ENCODE results near the gene BROX. TPM values are rescaled to one million over a fixed set of nuclear protein-coding genes. Genes with fewer than 3 reads are reported as not detected.

The BROX gene
- polyA plus RNA-seq, 1 of the 3 experiments (the other 2 are of a cell fraction): 3.8 TPM

DNA sequence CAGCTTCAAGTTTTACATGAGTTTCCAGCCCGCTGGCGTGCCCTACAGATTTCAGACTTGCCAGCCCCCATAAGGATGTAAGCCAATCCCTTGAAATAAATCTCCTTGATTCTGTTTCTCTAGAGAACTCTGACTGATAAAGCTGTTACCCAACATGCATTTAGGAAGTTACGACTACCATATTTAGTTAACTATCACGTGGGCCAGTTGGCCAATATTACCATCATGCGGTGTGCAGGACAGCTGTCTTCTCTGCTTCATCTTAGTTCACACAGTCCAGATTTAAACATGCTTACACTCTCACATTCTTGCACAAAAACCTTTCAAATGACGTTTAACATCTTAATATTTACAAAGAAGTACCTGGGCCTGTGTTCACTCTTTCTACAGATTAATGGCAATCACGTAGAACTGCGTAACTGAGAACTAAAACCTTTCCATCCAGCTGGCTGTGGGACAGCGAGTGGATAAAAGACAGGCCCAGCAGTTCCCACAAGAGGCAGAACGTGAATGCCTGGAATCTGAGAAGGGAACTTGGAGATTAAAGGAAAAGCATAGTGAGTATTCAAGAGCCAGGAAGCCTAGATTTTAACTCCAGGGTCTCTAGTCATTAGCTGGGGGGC lies 45.4 kb downstream of the BROX start:
- H3K4me1 ChIP-seq (ENCODE audit: control insufficient read depth in 1 of 2, insufficient read depth in 2 of 2, low read depth in 1 of 2, low read length in 1 of 2): no peaks in the 10 kb centered on the region
- no peak overlapping the region for H2AFZ ChIP-seq (ENCODE audit: low read depth)
- H3K4me3 ChIP-seq (ENCODE audit: low read depth in 2 of 2, low read length in 1 of 2): no peak overlapping the region
- no peak for TF ChIP-seq SMC3 (IDR thresholded peaks at IDR 0.05; ENCODE audit: low read depth, low read length)
- no peak for TF ChIP-seq EZH2phosphoT487 (IDR thresholded peaks at IDR 0.05; ENCODE audit: borderline replicate concordance, low read depth)
- TF ChIP-seq POLR2AphosphoS5 (IDR thresholded peaks at IDR 0.05; ENCODE audit: low read depth, low read length): no peak
- TF ChIP-seq JUND (IDR thresholded peaks at IDR 0.05): no peak
- TF ChIP-seq EP300 (IDR thresholded peaks at IDR 0.05; ENCODE audit: borderline replicate concordance in 1 of 2, low read depth in 1 of 2, low read length in 1 of 2): no peak
- no peak for TF ChIP-seq RAD21 (IDR thresholded peaks at IDR 0.05; ENCODE audit: low read length)
- TF ChIP-seq, protein P1, sequence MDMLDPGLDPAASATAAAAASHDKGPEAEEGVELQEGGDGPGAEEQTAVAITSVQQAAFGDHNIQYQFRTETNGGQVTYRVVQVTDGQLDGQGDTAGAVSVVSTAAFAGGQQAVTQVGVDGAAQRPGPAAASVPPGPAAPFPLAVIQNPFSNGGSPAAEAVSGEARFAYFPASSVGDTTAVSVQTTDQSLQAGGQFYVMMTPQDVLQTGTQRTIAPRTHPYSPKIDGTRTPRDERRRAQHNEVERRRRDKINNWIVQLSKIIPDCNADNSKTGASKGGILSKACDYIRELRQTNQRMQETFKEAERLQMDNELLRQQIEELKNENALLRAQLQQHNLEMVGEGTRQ (IDR thresholded peaks at IDR 0.05; ENCODE audit: borderline replicate concordance, low read depth, low read length): no peak
- no peak for TF ChIP-seq RXRA (IDR thresholded peaks at IDR 0.05; ENCODE audit: borderline replicate concordance, low read depth)
- TF ChIP-seq GATA2 (CRISPR knock-in tag; IDR thresholded peaks at IDR 0.05): no peak
- TF ChIP-seq GABPA (IDR thresholded peaks at IDR 0.05; ENCODE audit: low read depth): no peak
- TF ChIP-seq YY1 (IDR thresholded peaks at IDR 0.05; ENCODE audit: low read depth): no peak
- no peak for TF ChIP-seq TEAD4 (IDR thresholded peaks at IDR 0.05; ENCODE audit: borderline replicate concordance, insufficient read depth)
- no peak for TF ChIP-seq MXI1 (IDR thresholded peaks at IDR 0.05; ENCODE audit: low read depth, low read length)
- no peak for TF ChIP-seq ELF1 (IDR thresholded peaks at IDR 0.05)
- TF ChIP-seq MEF2A (IDR thresholded peaks at IDR 0.05; ENCODE audit: borderline replicate concordance, low read depth): no peak
- no peak for TF ChIP-seq FOXJ3 (CRISPR knock-in tag; IDR thresholded peaks at IDR 0.05)
- TF ChIP-seq, protein P2, sequence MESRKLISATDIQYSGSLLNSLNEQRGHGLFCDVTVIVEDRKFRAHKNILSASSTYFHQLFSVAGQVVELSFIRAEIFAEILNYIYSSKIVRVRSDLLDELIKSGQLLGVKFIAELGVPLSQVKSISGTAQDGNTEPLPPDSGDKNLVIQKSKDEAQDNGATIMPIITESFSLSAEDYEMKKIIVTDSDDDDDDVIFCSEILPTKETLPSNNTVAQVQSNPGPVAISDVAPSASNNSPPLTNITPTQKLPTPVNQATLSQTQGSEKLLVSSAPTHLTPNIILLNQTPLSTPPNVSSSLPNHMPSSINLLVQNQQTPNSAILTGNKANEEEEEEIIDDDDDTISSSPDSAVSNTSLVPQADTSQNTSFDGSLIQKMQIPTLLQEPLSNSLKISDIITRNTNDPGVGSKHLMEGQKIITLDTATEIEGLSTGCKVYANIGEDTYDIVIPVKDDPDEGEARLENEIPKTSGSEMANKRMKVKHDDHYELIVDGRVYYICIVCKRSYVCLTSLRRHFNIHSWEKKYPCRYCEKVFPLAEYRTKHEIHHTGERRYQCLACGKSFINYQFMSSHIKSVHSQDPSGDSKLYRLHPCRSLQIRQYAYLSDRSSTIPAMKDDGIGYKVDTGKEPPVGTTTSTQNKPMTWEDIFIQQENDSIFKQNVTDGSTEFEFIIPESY (IDR thresholded peaks at IDR 0.05; ENCODE audit: borderline replicate concordance, low read depth): no peak
- TF ChIP-seq CHD2 (IDR thresholded peaks at IDR 0.05; ENCODE audit: low read length, partially characterized antibody): no peak
- no peak for TF ChIP-seq SIN3A (IDR thresholded peaks at IDR 0.05; ENCODE audit: borderline replicate concordance, low read depth, low read length)
- 67% methylated on average over 10 of the region's 10 CpGs for WGBS (ENCODE audit: low lambda C conversion rate)
- ChIA-PET CTCF (interaction anchor here (1.5 to 1.7 kb wide), 3 partner anchors 8 to 366 kb away, joined by 4 to 6 read pairs (median 5); no protein-coding TSS in a partner anchor), POLR2A (no interaction called here)
- no peaks in the 10 kb centered on the region for H3K36me3 ChIP-seq (replicated peaks in 1 of 2; ENCODE audit: control insufficient read depth in 1 of 2, insufficient read depth in 2 of 2, low read length in 1 of 2)
- no peaks in the 10 kb centered on the region for H3K9me3 ChIP-seq
- no peak overlapping the region for H3K4me2 ChIP-seq
- no peak for DNase-seq
- H3K9ac ChIP-seq: no peak overlapping the region
- no peaks in the 10 kb centered on the region for H3K79me2 ChIP-seq (ENCODE audit: insufficient read depth)
- peaks cover 7% of the 10 kb centered on the region for H3F3A ChIP-seq (replicated peaks; ENCODE audit: insufficient read depth)
- H3K27me3 ChIP-seq (ENCODE audit: insufficient read depth): no peaks in the 10 kb centered on the region
- H3K9me2 ChIP-seq: no peaks in the 10 kb centered on the region
- H4K20me1 ChIP-seq (ENCODE audit: insufficient read depth): no peaks in the 10 kb centered on the region
- no peak overlapping the region for H3K27ac ChIP-seq (ENCODE audit: low read depth in 2 of 2, low read length in 1 of 2)

All from SK-N-SH (cell line).